Activated CD4-positive, alpha-beta T cell treated with anti-CD3 and anti-CD28 coated beads for 48 hours (primary cell): Measurements from ENCODE around the gene SIRT2.
"Not testable (repeated sequence)": the region's sequence is repeated elsewhere in the genome, so short reads cannot be mapped to it uniquely, and the experiment has no call there.

Source experiments
- DNase-seq: peaks from one replicate; pipeline ENCODE4 v3.0.0-alpha.2; 2020

SIRT2 gene

DNA sequence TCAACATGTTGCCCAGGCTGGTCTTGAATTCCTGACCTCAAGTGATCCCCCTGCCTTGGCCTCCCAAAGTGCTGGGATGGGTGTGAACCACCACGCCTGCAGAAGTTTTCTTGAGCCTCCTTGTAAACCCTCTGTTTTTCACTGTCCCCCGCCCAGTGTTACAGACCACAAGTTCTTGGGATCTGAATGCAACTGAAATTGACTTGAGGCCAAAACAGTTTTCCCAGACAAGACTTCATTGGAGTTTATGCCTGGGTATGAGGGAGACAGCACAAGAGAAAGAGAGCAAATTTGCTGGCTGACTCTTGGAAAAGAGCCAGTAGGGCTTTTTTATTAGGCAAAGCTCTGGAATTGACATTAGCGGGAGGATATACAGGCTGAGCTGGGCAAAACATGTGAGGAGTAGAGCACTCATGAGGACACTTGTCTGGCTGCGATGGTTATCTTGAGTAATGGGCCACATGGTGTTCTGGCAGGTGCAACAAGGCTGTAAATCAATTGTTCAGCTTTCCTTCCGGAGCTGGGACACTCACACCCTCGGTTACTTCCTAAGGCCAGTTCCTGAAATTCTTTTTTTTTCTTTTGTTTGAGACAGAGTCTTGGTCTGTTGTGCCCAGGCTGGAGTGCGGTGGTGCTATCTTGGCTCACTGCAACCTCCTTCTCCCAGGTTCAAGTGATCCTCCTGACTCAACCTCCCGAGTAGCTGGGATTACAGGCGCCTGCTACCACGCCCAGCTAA, 36.9 kb downstream of the SIRT2 start:
- no peak for DNase-seq

DNA sequence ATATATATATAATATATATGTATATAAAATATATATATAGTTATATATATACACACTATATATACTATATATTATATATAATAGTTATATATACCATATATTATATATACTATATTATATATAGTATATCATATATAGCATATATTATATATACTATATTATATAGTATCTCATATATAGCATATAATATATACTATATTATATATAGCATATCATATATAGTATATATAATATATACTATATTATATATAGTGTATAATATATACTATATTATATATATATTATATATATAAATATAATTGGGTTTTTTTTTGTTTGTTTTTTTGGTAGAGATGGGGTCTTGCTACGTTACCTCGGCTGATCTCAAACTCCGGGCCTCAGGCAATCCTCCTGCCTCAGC, 38.0 kb downstream of the SIRT2 start:
- DNase-seq: no peak

DNA sequence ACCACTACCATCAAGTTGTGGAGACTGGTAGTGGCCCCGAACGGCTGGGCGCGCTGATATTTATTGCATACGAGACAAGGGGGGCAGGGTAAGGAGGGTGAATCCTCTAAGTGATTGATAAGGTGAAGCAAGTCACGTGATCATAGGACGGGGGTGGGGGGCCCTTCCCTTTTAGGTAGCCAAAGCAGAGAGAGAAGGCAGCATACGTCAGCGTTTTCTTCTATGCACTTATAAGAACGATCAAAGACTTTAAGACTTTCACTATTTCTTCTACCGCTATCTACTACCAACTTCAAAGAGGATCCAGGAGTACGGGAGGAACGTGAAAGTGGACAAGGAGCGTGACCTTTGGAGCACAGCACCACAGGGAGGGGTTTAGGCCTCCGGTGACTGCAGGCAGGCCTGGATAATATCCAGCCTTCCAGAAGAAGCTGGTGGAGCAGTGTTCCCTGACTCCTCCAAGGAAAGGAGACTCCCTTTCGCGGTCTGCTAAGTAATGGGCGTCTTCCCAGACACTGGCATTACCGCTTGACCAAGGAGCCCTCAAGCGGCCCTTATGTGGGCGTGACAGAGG, 39.7 kb downstream of the SIRT2 start:
- not testable (repeated sequence) for DNase-seq

DNA sequence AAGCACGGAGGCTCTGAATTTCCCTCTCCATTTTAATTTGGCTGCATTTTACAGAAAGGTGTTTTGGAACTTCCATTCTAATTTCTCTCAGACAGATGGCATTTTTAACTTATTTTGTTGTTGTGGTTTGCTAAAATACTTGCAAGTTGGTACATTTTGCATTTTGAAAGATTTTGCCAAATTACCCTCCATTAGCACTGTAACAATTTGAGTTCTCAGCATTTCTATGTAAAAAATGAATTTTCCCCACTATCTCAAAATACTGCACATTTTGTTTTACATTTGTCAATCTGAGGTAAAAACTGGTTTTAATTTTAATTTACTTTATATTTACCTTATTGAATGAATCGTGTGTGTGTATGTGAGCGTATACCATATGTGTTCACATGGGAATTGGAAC, 42.6 kb downstream of the SIRT2 start:
- no peak for DNase-seq

DNA sequence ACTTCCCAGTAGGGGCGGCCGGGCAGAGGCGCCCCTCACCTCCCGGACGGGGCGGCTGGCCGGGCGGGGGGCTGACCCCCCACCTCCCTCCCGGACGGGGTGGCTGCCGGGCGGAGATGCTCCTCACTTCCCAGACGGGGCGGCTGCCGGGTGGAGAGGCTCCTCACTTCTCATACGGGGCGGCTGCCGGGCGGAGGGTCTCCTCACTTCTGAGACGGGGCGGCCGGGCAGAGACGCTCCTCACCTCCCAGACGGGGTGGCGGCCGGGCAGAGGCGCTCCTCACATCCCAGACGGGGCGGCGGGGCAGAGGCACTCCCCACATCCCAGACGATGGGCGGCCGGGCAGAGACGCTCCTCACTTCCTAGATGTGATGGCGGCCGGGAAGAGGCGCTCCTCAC, 43.7 kb downstream of the SIRT2 start:
- DNase-seq: not testable (repeated sequence)

DNA sequence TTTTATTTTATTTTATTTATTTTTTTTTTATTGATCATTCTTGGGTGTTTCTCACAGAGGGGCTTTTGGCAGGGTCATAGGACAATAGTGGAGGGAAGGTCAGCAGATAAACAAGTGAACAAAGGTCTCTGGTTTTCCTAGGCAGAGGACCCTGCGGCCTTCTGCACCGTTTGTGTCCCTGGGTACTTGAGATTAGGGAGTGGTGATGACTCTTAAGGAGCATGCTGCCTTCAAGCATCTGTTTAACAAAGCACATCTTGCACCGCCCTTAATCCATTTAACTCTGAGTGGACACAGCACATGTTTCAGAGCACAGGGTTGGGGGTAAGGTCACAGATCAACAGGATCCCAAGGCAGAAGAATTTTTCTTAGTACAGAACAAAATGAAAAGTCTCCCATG, 44.5 kb downstream of the SIRT2 start:
- DNase-seq: not testable (repeated sequence)

DNA sequence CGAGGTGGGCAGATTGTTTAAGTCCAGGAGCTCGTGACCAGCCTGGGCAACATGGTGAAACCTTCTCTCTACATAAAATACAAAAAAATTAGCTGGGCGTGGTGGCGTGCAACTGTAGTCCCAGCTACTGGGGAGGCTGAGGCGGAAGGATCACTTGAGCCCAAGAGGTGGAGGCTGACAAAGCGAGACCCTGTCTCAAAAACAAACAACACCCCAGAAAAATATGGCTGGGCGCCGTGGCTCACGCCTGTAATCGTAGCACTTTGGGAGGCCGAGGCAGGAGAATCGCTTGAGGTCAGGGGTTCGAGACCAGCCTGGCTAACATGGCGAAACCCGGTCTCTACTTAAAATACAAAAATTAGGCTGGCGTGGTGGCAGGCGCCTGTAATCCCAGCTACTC, 46.2 kb downstream of the SIRT2 start:
- DNase-seq: no peak

DNA sequence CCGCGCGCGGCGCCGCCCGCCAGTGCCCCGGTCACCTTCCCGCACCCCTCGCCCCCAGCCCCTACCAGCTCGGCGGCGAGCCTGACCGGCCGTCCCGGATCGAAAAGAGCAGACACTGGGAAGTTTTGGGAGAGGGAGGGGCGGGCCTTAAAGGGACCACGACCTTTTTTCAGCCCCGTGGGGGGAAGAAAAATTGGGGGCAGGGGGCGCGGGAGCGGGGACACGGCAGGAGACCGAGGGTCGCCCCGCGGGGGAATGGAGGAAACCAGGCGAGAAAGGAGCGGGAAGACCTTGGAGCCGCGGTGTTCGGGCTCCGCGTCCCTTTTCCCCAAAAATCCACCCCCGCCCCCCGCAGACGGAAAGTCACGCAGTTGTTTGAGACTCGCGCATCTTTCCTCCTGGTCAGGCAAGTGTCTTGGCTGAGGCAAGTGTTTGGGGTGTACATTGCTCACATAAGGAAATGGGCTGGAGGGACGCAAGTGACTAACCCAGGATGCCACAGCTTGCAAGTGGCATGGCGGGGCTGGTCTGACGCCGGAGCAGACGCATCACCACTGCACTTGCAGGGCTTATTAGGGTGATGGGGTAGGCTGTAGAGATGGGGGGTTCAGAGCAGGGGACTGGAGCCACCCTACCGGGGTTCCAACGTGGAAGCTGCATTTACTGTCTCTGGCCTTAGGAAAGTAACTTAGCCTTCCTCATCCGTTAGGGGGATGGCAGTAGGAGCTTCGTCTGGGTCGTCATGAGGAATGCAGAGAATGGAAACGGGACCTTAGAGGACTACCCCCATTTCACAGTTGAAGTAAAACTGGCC, 47.0 kb downstream of the SIRT2 start:
- peak; percentile 77 for DNase-seq

DNA sequence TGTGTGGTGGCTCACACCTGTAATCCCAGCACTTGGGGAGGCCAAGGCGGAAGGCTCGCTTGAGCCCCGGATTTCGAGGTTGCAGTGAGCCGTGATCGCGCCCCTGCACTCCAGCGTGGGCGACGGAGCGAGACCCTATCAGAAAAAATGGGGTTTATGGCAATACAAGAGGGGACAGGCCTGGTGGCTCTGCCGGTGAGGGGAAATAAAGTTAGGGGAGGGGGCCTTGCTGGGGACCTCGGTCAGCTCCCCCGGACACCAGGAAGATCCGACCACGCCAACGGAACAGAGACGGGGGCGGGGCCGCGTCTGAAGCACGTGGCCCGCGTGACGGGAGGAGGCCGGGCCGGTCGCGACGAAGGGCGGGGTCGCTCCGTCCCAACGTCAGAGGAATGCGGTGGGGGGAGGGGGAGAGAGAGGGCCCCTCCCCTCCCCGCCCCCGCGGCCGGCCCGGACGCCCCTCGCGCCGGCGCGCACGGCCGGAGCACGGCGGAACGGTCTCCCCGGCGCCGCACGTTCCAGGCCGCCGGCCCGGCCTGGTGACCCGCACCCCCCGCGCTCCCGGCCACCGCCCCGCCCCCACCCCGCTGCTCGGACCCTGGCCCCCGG, 47.7 kb downstream of the SIRT2 start:
- DNase-seq: peak; percentile 94

DNA sequence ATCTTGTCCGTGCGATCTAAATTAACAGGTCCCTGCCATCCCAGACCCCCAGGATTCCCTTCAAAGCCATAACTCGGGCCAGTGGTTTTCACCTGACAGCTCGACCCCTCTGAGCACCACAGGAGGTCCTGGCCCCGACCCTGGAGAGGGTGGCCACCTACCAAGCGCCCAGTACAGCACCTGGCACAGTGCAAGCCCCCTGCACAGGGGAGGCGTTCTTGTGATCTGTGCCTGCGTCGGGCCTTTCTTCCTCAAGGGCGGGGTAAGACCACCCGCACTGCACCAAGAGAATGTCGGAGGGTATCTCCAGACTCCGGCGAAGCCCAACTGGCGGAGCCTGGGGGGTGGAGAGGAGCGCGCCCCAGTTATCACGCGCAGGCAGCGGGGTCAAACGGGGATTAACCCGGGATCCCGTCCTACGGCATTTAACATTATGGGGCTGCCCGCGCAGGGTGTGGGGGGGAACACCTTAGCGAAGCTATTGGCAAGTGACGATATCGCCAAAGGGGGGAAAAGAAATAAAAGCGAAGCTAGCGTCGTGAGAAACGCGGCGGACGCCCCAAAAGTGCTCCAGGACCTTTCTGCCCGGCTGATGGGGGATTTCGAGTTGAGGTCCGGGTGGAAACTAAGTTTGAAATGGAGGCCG, 48.3 kb downstream of the SIRT2 start:
- DNase-seq: peak; percentile 54

DNA sequence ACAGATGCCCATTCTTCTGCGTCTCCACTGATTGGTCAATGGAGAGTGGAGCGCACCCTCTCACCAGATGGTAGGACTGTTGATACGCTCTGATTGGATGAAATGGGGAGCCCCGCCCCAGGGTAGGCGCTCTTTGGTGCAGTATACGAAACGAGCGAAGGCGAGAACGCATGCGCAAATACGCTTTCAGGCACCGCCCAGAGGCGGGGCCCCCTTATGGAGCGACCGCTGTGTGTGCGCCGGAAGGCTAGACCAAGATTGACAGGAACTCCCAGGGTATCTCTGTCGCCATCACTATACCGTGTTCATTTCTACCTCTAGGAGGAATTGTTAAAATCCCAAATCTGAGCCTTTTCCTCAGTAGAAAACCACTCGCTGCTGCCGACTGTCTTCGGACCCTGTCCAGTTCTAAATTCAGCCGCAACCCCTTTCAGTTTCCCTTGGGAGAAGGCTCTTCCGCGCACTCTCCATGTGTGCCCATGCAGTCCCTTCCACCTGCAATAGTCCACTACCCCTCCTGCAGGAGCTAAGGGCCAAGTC, 48.9 kb downstream of the SIRT2 start:
- peak; percentile 99 for DNase-seq

DNA sequence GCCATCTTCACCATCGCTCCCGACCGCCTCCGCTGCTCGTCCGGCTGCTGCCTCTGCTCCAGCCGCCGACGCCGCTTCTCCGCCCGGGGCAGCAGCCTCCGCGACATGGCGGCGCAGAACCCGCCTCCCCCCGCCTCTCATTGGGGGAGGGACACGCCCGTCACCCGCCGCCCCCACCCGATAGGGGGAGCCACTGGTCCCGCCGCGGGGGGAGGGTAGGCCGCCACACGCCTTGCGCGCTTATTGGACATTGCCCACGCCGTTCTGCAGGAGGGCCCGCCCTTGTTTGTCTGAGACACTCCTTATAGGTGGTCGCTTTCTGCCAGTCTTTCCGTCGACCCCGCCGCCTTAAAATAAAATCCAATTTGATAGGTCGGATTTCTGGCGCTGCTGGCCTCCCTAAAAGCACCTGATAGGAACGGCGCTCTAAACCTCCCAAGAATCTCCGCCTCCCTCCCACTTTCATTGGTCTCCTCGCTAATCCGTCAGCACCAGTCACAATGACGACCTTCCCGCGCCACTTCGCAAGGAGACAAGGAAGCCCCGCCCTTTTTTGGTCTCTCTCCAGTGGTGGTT, 49.5 kb downstream of the SIRT2 start, which contains the start of gene HNRNPL:
Gene HNRNPL (minus strand): TSS at position 127 of the 576 bp plus-strand sequence. CDS start 20 bp downstream, at position 107.
- DNase-seq: peak; percentile 99

DNA sequence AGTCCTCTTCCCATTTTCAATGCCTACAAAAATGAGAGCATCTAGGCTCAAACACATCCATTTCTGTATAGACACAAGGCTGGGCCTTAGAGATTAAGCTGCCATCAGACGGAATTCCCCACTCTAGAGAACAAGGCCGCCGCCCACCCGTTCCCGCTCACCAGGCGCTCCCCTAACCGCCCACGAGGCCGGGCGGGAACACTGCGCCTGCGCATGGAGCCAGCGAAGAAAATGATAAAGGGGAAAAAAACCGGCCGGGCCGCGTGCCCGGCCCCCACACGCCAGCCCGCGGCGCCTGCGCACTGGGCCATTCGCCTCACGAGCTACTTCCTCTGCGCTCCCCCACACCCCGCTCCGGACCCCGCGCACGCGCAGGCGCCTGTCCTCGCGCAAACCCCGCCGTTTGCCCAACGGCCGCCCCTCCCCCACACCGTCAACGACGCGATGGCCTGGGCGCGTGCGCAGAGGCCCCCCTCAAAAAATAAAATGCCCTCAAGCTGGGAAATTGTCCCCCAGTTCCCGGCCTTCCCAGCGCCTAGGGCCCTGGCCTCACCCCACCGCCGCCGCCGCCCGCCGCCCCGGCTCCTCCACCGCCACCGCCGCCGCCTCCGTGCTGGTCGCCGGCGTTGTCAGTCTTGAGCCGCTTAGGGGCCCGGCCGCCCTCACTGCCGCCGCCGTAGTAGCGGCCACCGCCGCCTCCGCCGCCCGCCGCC, 50.1 kb downstream of the SIRT2 start:
- peak; percentile 99 for DNase-seq

DNA sequence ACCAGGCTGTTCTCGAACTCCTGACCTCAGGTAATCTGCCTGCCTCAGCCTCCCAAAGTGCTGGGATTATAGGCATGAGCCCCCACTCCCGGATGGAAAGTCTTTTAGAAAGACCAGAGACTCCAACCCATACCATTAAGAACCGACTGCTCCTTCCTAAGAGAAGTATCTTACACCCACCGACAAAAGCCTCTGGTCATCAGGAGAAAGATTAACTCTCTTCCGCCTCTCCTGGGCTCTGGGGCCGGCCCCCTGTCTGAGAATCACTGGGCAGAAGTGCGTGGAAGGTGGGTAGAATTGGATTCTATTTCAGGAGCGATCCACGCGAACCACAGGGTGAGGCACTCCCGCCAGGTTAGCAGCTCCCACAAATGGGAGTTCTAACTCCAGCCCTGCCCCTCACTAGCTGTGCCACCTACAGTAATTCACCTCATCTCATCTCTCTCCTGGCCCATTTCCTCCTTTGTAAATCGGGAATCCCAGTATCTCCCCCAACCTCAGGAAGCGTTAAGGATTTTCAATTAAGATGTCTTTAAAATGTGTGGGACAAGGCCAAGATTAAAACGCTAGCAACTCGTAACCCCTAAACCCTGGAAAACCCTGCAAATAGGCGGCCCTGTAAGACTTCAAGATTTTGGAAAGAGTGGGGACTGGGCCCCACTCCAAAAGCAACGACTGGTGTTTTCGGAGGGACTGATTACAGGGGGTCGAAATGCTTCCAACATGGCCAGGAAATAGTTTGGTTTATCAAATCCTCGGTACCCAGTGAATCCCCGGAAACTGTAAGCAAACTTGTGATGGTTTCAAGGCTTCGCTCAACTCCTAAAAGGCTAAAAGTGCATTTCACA, 50.9 kb downstream of the SIRT2 start:
- DNase-seq: no peak

DNA sequence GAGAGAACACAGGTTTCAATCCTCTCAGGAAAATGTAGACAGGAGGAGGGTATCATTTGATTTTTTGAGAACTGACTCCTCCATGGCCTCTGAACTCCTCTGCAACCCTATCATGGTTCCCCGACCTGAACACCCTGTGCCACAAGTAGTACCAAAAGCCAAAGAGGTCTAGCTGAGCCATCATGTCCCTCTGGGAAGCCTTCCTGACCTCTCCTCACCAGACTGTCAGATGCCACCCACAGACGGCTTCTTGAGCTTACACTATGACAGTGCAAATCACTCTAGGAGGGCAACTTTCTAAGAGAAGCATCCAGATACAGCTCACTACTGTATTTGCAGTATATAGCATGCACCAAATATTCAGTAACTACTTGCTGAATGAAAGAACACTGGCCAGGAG, 53.3 kb downstream of the SIRT2 start:
- no peak for DNase-seq

DNA sequence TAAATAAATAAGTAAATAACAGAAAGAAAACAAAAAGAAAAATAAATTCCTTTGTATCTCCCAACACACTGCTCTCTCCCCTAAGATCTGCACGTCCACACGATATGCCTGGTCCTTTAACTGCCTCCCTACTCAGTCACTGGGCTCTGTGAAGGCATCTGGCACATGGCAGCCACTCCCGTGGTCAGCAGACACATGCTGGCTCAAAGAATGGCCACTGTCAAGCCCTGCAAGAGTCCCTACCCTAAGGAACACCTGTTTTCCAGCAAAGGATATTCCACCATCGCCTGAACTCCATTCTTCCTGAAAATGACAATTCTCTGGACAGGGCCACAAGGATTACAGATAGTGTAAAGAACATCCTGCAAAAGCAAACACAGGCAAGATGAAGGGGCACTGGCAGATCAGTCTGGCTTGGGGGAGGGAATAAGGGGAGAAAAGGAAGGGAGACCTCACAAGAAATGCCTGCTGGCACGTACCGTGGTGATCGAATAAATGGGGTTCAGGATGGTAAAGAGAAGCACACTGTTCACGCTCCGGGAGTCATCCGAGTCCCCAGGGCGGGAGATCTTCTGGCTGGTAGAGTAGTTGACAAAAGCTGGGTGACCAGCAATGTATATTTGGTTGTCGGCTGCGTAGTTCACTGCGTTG, 53.9 kb downstream of the SIRT2 start:
- no peak for DNase-seq

DNA sequence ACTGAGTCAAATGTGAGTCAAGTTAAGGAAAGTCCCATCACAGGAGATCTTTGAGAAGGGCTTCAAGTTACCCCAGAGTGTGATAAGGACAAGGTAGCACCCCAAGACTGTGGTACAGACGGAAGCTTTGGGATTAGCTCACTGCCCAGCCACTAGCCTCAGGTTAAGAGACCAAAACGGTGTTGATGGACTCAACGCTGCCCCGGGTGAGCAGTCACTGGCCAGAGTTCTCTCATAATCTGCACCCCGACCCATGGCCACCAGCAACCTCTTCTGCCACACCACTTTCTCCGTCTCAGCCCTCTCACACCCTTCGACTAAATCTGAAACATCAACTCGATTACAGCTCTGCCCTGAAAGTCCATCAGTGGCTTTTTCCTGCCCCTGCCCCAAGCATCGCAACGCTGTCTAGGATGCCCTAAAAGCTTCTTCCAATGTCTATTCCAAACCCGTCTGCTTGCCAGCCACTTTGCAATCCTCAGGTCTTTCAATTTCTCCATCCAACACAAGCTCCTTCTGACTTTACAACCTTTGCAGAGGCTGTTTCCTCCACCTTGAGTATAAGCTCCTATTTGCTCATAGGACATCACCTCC, 55.2 kb downstream of the SIRT2 start:
- no peak for DNase-seq

DNA sequence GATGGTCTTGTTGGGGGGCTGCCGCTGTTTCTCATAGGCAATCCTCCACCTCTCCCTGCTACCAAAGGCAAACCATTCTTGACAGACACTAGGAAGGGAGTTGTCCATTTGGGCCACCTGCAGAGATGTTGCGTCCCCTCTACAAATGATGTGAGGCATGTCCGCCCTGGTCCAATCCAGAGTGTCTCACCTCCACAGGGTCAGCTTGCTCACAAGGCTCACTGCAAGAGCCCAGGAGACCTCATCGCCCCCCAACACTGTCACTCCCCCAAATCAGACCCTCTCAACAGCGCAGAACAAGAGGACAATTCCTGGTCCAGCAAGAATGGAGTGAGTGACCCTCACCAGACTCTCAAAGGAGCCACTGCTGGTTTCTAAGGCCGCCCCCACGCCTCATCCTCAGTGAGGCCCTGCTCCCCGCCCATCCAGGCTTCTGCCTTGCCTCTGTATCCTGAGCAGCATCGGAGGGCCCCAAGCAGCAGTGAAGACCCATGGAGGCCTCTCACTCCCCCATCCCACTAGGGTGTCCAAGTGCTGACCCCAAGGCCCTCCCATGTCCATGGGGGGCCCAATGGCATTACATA, 56.2 kb downstream of the SIRT2 start:
- no peak for DNase-seq
